ENCODE data around the gene SULT1E1. TPM values are rescaled to one million over a fixed set of nuclear protein-coding genes. Genes with fewer than 3 reads are reported as not detected.

Gene SULT1E1, protein sequence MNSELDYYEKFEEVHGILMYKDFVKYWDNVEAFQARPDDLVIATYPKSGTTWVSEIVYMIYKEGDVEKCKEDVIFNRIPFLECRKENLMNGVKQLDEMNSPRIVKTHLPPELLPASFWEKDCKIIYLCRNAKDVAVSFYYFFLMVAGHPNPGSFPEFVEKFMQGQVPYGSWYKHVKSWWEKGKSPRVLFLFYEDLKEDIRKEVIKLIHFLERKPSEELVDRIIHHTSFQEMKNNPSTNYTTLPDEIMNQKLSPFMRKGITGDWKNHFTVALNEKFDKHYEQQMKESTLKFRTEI
- total RNA-seq = not detected
- long read RNA-seq = 0 reads

- no peak for TF ChIP-seq CTCF (IDR thresholded peaks at IDR 0.05; ENCODE audit: borderline replicate concordance)
Measured at GRCh38 chr4:69860052-69860451, at the start of gene SULT1E1. Gene SULT1E1, minus strand, starts transcription at chr4:69860145. Its CDS starts 2,501 bp downstream, at chr4:69857644.

DNA sequence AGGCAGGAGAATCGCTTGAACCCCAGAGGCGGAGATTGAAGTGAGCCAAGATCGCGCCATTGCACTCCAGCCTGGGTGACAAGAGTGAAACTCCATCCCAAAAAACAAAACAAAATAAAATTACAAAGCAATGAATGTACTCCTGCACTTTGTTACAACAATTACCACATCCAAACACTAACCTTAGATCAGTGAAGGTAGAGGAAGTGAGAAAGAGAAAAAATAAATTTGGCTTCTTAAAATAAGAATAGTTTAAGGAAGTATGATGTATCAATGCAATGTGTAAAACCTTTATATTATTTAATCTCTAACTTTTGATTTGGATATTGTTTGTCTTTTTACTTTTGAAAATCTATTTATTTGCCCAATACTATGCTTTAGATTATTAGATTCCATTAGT is 49.2 kb upstream of the SULT1E1 start:
- Histone ChIP-seq H3K36me3 (no peaks in the 10 kb centered on the region), H3K27ac (replicated peaks) (no peak overlapping the region), H3K9me3 (replicated peaks) (no peaks in the 10 kb centered on the region), H3K27me3 (ENCODE audit: low read depth) (no peaks in the 10 kb centered on the region), H3K4me3 (no peak overlapping the region), H3K4me1 (no peaks in the 10 kb centered on the region)
- no peak for TF ChIP-seq CTCF (IDR thresholded peaks at IDR 0.05; ENCODE audit: borderline replicate concordance)
- intact Hi-C loops (cut with micrococcal nuclease) = no loop called here
- no peak for DNase-seq

More at GRCh38 chr4:69860052-69860451, at the start of gene SULT1E1:
- Histone ChIP-seq H3K9me3 (replicated peaks) (no peaks in the 10 kb centered on the region), H3K27me3 (ENCODE audit: low read depth) (no peaks in the 10 kb centered on the region), H3K27ac (replicated peaks) (no peak within 1 kb of the TSS), H3K36me3 (no peaks in the 10 kb centered on the region), H3K4me1 (no peaks in the 10 kb centered on the region), H3K4me3 (no peak within 1 kb of the TSS)
- intact Hi-C loops (cut with micrococcal nuclease) = no loop called here
- DNase-seq = no peak

GRCh38 chr4:69907151-69907550 is 47.2 kb upstream of the SULT1E1 start:
- Histone ChIP-seq H3K4me1 (no peaks in the 10 kb centered on the region), H3K27ac (replicated peaks) (no peak overlapping the region), H3K27me3 (ENCODE audit: low read depth) (no peaks in the 10 kb centered on the region), H3K36me3 (no peaks in the 10 kb centered on the region), H3K9me3 (replicated peaks) (peaks cover 4% of the 10 kb centered on the region), H3K4me3 (no peak overlapping the region)
- intact Hi-C loops (cut with micrococcal nuclease) = no loop called here
- TF ChIP-seq CTCF (IDR thresholded peaks at IDR 0.05; ENCODE audit: borderline replicate concordance) = no peak
- no peak for DNase-seq

DNA sequence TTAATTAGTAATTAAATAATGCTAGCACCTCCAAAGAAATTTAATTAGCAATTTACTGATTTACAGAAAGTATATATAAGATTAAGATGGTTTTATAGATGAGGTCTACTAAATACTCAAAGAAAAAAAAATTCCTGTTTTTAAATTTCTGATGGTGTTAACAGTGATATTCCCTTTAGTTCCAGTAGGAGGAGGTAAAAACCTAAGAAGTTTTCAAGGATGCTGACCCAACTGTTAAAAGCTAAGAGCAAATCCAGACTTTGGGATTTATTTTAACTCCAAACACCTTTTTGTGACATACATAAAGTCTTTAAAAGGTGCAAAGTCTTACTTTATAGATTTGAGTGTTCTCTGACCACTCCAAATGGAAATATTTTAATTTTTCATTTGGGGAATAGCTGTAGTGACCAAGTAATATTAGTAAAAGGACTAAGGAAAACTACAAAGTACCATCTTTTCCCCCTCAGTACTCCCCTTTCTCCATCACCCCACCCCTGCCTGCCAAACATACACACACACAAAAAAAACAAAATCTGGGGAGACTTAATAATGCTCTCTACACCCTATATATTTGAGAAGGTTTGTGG is 36.7 kb upstream of the SULT1E1 start:
- intact Hi-C loops (cut with micrococcal nuclease) = no loop called here
- no peak for DNase-seq
- Histone ChIP-seq H3K9me3 (replicated peaks) (no peaks in the 10 kb centered on the region), H3K4me3 (no peak overlapping the region), H3K36me3 (no peaks in the 10 kb centered on the region), H3K27me3 (ENCODE audit: low read depth) (no peaks in the 10 kb centered on the region), H3K27ac (replicated peaks) (no peak overlapping the region), H3K4me1 (no peaks in the 10 kb centered on the region)
- no peak for TF ChIP-seq CTCF (IDR thresholded peaks at IDR 0.05; ENCODE audit: borderline replicate concordance)

GRCh38 chr4:69894721-69895120 is 34.8 kb upstream of the SULT1E1 start:
- no peak overlapping the region for H3K27ac ChIP-seq (replicated peaks)
- H3K4me1 ChIP-seq = no peaks in the 10 kb centered on the region
- H3K4me3 ChIP-seq = no peak overlapping the region
- no peak for TF ChIP-seq CTCF (IDR thresholded peaks at IDR 0.05; ENCODE audit: borderline replicate concordance)
- H3K36me3 ChIP-seq = no peaks in the 10 kb centered on the region
- no peaks in the 10 kb centered on the region for H3K9me3 ChIP-seq (replicated peaks)
- intact Hi-C loops (cut with micrococcal nuclease) = no loop called here
- DNase-seq = no peak
- H3K27me3 ChIP-seq (ENCODE audit: low read depth) = no peaks in the 10 kb centered on the region

All from left ventricle myocardium inferior (tissue), 1 donor.